ENCODE data around the gene MSRB1.

- TF ChIP-seq TEAD4 (IDR thresholded peaks at IDR 0.05; ENCODE audit: low read depth, low read length) (no peak), CTCF (IDR thresholded peaks at IDR 0.05; ENCODE audit: control extremely low read depth in 1 of 3, insufficient read depth in 1 of 3, low read depth in 1 of 3, low read length in 3 of 3) (peak in 2 of 3 experiments; percentile 58 to 60; a peak in 3 of 4 replicates), JUN (IDR thresholded peaks at IDR 0.05; ENCODE audit: low read depth, low read length) (no peak), MAX (IDR thresholded peaks at IDR 0.05) (peak; percentile 81), POLR2A (IDR thresholded peaks at IDR 0.05; ENCODE audit: control extremely low read depth in 1 of 2, low read depth in 2 of 2, low read length in 2 of 2) (peak in 1 of 2 experiments; percentile 93; a peak in 2 of 3 replicates), CBX8 (IDR thresholded peaks at IDR 0.05; ENCODE audit: borderline replicate concordance, low read depth, low read length) (no peak), TAF1 (IDR thresholded peaks at IDR 0.05; ENCODE audit: low read depth, low read length) (peak; percentile 91), ZNF274 (IDR thresholded peaks at IDR 0.05; ENCODE audit: borderline replicate concordance, extremely low read depth, low read length) (no peak)
These were observed 40.7 kb upstream of the MSRB1 start, which contains the start of gene GFER for GRCh38 chr16:1983544-1984346.

Measured in H1 (cell line).